D341Med (cell line): ENCODE results near the gene PATE1.

Experiments
- DNase-seq: peaks from one replicate; pipeline ENCODE4 v3.0.0; 2012; ENCODE audit warnings: low spot score

PATE1 gene

GRCh38 chr11:125790825-125791224 lies 44.7 kb downstream of the PATE1 start:
- no peak for DNase-seq

DNA sequence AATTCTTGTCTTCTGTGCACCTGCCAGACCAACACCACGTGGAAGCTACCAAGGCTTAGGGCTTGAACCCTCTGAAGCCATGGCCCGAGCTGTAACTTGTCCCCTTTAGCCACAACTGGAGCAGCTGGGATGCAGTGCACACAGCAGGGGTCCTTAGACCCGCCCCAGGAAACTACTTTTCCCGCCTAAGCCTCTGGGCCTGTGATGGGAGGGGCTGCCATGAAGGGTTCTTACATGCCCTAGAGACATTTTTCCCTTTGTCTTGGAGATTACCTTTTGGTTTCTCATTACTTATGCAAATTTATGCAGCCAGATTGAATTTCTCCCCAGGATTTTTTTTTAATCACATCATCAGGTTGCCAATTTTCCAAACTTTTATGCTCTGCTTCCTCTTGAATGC lies 51.6 kb downstream of the PATE1 start:
- no peak for DNase-seq
